HepG2 (cell line): ENCODE measurements around the gene USP1. TPM values are rescaled to one million over a fixed set of nuclear protein-coding genes. Genes with fewer than 3 reads are reported as not detected.

Experiments used
- ATAC-seq: fragments of 200-7000 bp; cut with Tn5 transposase; 3 replicates; pipeline ENCODE4 v1.9.1; 2020; ENCODE audit warnings: mild to moderate bottlenecking, moderate library complexity
- BruUV-seq: library from RNA; stranded (reverse); fragments of 400-500 nt; replicated peaks from 2 replicates; lab custom pipeline; 2021; lab: Mats Ljungman, UMichigan
- CTCF ChIA-PET: fragments of 300-600 bp; formaldehyde crosslinking; extraction: SDS; loops from one replicate; lab custom pipeline; 2021; ENCODE audit warnings: low total read pairs, inconsistent platforms, low intra/inter-chr PET ratio; lab: Yijun Ruan, JAX
- POLR2A ChIA-PET: fragments of 350-600 bp; sonication (Branson Sonifier 250); formaldehyde crosslinking; loops from one replicate; lab custom pipeline; 2020; ENCODE audit warnings: antibody characterized with exemption, inconsistent platforms; lab: Yijun Ruan, JAX
- DNase-seq: peaks from one replicate; pipeline ENCODE4 v3.0.0-alpha.2; 2015; ENCODE audit warnings: low spot score
- FAIRE-seq: peaks from 3 replicates; lab custom pipeline; 2011; peaks lifted over from hg19 to GRCh38; lab: Jason Lieb, UNC
- H2AFZ ChIP-seq: one replicate; pipeline ENCODE4 v1.6.1; 2011; ENCODE audit warnings: low read length, inconsistent platforms
- H3K27ac ChIP-seq: fragments of 300-600 bp; 3 replicates; pipeline ENCODE4 v1.8.0; 2011; ENCODE audit warnings: mixed run types, mild to moderate bottlenecking, mixed read lengths, low read length, inconsistent platforms; ENCODE audit not compliant: insufficient read depth; ENCODE audit errors: extremely low read length
- H3K27me3 ChIP-seq, 2 experiments: fragments of 200-600 bp in 1 of 2; 2 replicates in 1 of 2; 3 replicates in 1 of 2; pipeline versions ENCODE4 v1.6.0 to v1.8.0; 2011; ENCODE audit warnings: low read length in 2 of 2, mild to moderate bottlenecking in 2 of 2, moderate library complexity in 2 of 2, inconsistent platforms in 1 of 2; ENCODE audit not compliant: insufficient read depth in 2 of 2, control insufficient read depth in 1 of 2
- H3K36me3 ChIP-seq, 2 experiments: fragments of 200-600 bp in 1 of 2; replicated peaks in 1 of 2; 2 replicates in 1 of 2; 3 replicates in 1 of 2; pipeline versions ENCODE4 v1.5.1 to v1.8.0; 2011; ENCODE audit warnings: low read length in 2 of 2, inconsistent platforms in 1 of 2; ENCODE audit not compliant: insufficient read depth in 2 of 2, control insufficient read depth in 1 of 2
- H3K4me1 ChIP-seq: 2 replicates; pipeline ENCODE4 v1.5.1; 2012; ENCODE audit warnings: low read length, inconsistent platforms; ENCODE audit not compliant: insufficient read depth
- H3K4me2 ChIP-seq: 2 replicates; pipeline ENCODE4 v1.6.0; 2011; ENCODE audit warnings: low read depth, low read length, inconsistent platforms
- H3K4me3 ChIP-seq, 3 experiments: fragments of 200-600 bp in 1 of 3; sonication (generic), shearing (Covaris generic) in 1 of 3; replicated peaks in 1 of 3; 2 replicates each; pipeline ENCODE4 v1.5.1; 2011 to 2016; ENCODE audit warnings: low read length in 3 of 3, inconsistent platforms in 2 of 3, low read depth in 2 of 3, mild to moderate bottlenecking in 2 of 3, control low read depth in 1 of 3, mixed read lengths in 1 of 3; ENCODE audit not compliant: insufficient read depth in 1 of 3
- H3K79me2 ChIP-seq: one replicate; pipeline ENCODE4 v1.6.1; 2011; ENCODE audit warnings: low read length, inconsistent platforms; ENCODE audit not compliant: insufficient read depth
- H3K9ac ChIP-seq: 2 replicates; pipeline ENCODE4 v1.6.0; 2011; ENCODE audit warnings: mild to moderate bottlenecking, low read depth, low read length, inconsistent platforms; ENCODE audit not compliant: insufficient read depth
- H3K9me3 ChIP-seq: 2 replicates; pipeline ENCODE4 v1.5.1; 2012; ENCODE audit warnings: mild to moderate bottlenecking, low read length
- H4K20me1 ChIP-seq: 2 replicates; pipeline ENCODE4 v1.6.0; 2011; ENCODE audit warnings: inconsistent platforms, mild to moderate bottlenecking, low read length, moderate library complexity; ENCODE audit not compliant: insufficient read depth
- BHLHE40 ChIP-seq: IDR thresholded peaks from 2 replicates; pipeline ENCODE4 v1.6.1; 2011; ENCODE audit warnings: low read length, improper control_type of control experiment
- EP300 ChIP-seq, 3 experiments: sonication (generic) in 1 of 3; formaldehyde crosslinking in 1 of 3; IDR thresholded peaks; 2 replicates each; pipeline versions ENCODE4 v1.5.1 to v1.6.1; 2011 to 2020; ENCODE audit warnings: low read depth in 2 of 3, low read length in 2 of 3, borderline replicate concordance in 1 of 3, improper control_type of control experiment in 1 of 3, mild to moderate bottlenecking in 1 of 3, missing genetic modification reagents in 1 of 3, moderate library complexity in 1 of 3
- HNF4A ChIP-seq: sonication (generic); formaldehyde crosslinking; IDR thresholded peaks from 2 replicates; pipeline ENCODE4 v1.4.0; 2020; ENCODE audit warnings: missing genetic modification reagents
- JUNB ChIP-seq: sonication (generic); formaldehyde crosslinking; IDR thresholded peaks from 2 replicates; pipeline ENCODE4 v1.8.0; 2022; ENCODE audit warnings: missing genetic modification reagents, mild to moderate bottlenecking, borderline replicate concordance
- MEF2D ChIP-seq: sonication (generic); formaldehyde crosslinking; IDR thresholded peaks from 2 replicates; pipeline ENCODE4 v1.5.1; 2020; ENCODE audit warnings: mild to moderate bottlenecking, missing genetic modification reagents
- POLR2AphosphoS2 ChIP-seq: IDR thresholded peaks from 2 replicates; pipeline ENCODE4 v1.6.1; 2011; ENCODE audit warnings: low read depth, low read length, improper control_type of control experiment
- RARA ChIP-seq: IDR thresholded peaks from 2 replicates; pipeline ENCODE4 v1.6.1; 2016; ENCODE audit warnings: missing genetic modification reagents, missing compliant biosample characterization
- RFX3 ChIP-seq: IDR thresholded peaks from 2 replicates; pipeline ENCODE4 v1.6.1; 2016; ENCODE audit warnings: missing biosample characterization, missing genetic modification reagents
- RFX5 ChIP-seq: IDR thresholded peaks from 2 replicates; pipeline ENCODE4 v1.6.1; 2011; ENCODE audit warnings: low read depth, low read length, improper control_type of control experiment
- SETDB1 ChIP-seq: sonication (generic); formaldehyde crosslinking; IDR thresholded peaks from 2 replicates; pipeline ENCODE4 v1.5.1; 2020; ENCODE audit warnings: missing genetic modification reagents, mild to moderate bottlenecking, borderline replicate concordance
- SMC3 ChIP-seq: IDR thresholded peaks from 2 replicates; pipeline ENCODE4 v1.6.1; 2011; ENCODE audit warnings: low read length, improper control_type of control experiment
- SNRNP70 ChIP-seq: fragments of 200-400 bp; formaldehyde crosslinking; IDR thresholded peaks from 2 replicates; pipeline ENCODE4 v1.6.1; 2017; ENCODE audit warnings: mild to moderate bottlenecking, low read depth, low read length, moderate library complexity
- SOX6 ChIP-seq, 2 experiments: fragments of 450-650 bp in 1 of 2; sonication (generic) in 1 of 2; formaldehyde crosslinking in 1 of 2; IDR thresholded peaks; 2 replicates each; pipeline versions ENCODE4 v1.4.0 to v1.6.1; 2017 to 2020; ENCODE audit warnings: antibody characterized with exemption in 1 of 2, mild to moderate bottlenecking in 1 of 2, missing genetic modification reagents in 1 of 2
- TFDP1 ChIP-seq: IDR thresholded peaks from 2 replicates; pipeline ENCODE4 v1.6.1; 2016; ENCODE audit warnings: missing compliant biosample characterization, missing genetic modification reagents, borderline replicate concordance
- ZNF142 ChIP-seq: sonication (generic); formaldehyde crosslinking; IDR thresholded peaks from 2 replicates; pipeline ENCODE4 v1.4.0; 2020; ENCODE audit warnings: missing genetic modification reagents
- WGBS: methylation state at CpG from one replicate; pipeline ENCODE4 v1.1.6; 2017; ENCODE audit warnings: low lambda C conversion rate; 5-methylcytosine and 5-hydroxymethylcytosine counted together
- in situ Hi-C: cut with HindIII; loops from 2 replicates; pipeline ENCODE4 v1.10.0; 2017; ENCODE audit warnings: low pct_unique_long_range_greater_than_20kb; ENCODE audit not compliant: extremely low pct_ligation_motif_present
- intact Hi-C: fragments of 100-400 bp; cut with micrococcal nuclease; formaldehyde crosslinking; loops from one replicate; pipeline ENCODE4 v1.10.0; 2022; ENCODE audit not compliant: unreplicated experiment
- polyA plus RNA-seq, 8 experiments: library from polyadenylated mRNA; depleted of rRNA in 3 of 8; stranded (reverse) in 7 of 8; unstranded in 1 of 8; fragments of >200 nt; fragmentation: Illumina TruSeq in 4 of 8; extraction: Trizol in 4 of 8; gene quantifications; 2 replicates each; pipeline versions ENCODE4 v1.2.1 to v1.2.3, GENCODE V29; 2011 to 2016; ENCODE audit warnings: low read depth in 4 of 8, missing spikeins in 1 of 8, mixed read lengths in 1 of 8; ENCODE audit not compliant: insufficient read depth in 1 of 8
- total RNA-seq, 5 experiments: library from RNA; depleted of rRNA; stranded (reverse); fragments of >200 nt; fragmentation: Illumina TruSeq; extraction: Trizol; gene quantifications; 2 replicates each; pipeline ENCODE4 v1.2.3, GENCODE V29; 2016; ENCODE audit warnings: low read depth in 1 of 5

The USP1 gene
- total and polyA plus RNA-seq, 2 of the 13 experiments (the other 11 are each of a cell fraction or from before 2014, with no cell fraction given) = 9.0 to 64.6 TPM

GRCh38 chr1:62407398-62408009, 29.3 kb upstream of the USP1 start (continued):
- no peak for TF ChIP-seq ZNF142
- no peak for TF ChIP-seq SNRNP70
- TF ChIP-seq SETDB1 = no peak
- no peak for TF ChIP-seq BHLHE40
- TF ChIP-seq SMC3 = peak; percentile 74

- no peak overlapping the region for H3K4me2 ChIP-seq
- in situ Hi-C loops = no loop called here
- no peak overlapping the region for H3K9ac ChIP-seq
- no peaks in the 10 kb centered on the region for H3K9me3 ChIP-seq
- no TSS peak for BruUV-seq
- intact Hi-C loops = no loop called here
- H3K4me3 ChIP-seq = no peak overlapping the region
- no peak overlapping the region for H2AFZ ChIP-seq
- DNase-seq (no peak), ATAC-seq (no peak), FAIRE-seq (no peak)
- peaks cover 21% of the 10 kb centered on the region for H3K4me1 ChIP-seq
- CTCF ChIA-PET = no interaction called here
- H4K20me1 ChIP-seq = no peaks in the 10 kb centered on the region
- 19% methylated on average over 8 of the region's 8 CpGs for WGBS
- no peaks in the 10 kb centered on the region for H3K36me3 ChIP-seq
- POLR2A ChIA-PET = interaction anchor here (0.7 to 0.9 kb wide), 2 partner anchors 8 to 225 kb away, joined by 3 read pairs; no protein-coding TSS in a partner anchor
- no peaks in the 10 kb centered on the region for H3K79me2 ChIP-seq
- no peaks in the 10 kb centered on the region; a peak in 1 of 5 replicates for H3K27me3 ChIP-seq
- H3K27ac ChIP-seq = no peak overlapping the region
- TF ChIP-seq RARA (0 out of 2 replicates have a peak, but pooled peaks have one; percentile 15), JUNB (CRISPR knock-in tag) (no peak), TFDP1 (CRISPR knock-in tag) (no peak), RFX3 (CRISPR knock-in tag) (no peak), HNF4A (CRISPR knock-in tag) (0 out of 2 replicates have a peak, but pooled peaks have one; percentile 12), EP300 (IDR thresholded peaks at IDR 0.05; ENCODE audit: low read depth in 2 of 2, low read length in 2 of 2) (no peak), EP300 (CRISPR knock-in tag; IDR thresholded peaks at IDR 0.05; ENCODE audit: borderline replicate concordance) (no peak), SOX6 (IDR thresholded peaks at IDR 0.05) (no peak), SOX6 (CRISPR knock-in tag; IDR thresholded peaks at IDR 0.05) (0 out of 2 replicates have a peak, but pooled peaks have one; percentile 26), POLR2AphosphoS2 (no peak), MEF2D (CRISPR knock-in tag) (no peak), RFX5 (no peak)
Measured at GRCh38 chr1:62415687-62416086, 21.2 kb upstream of the USP1 start.
